H1 (cell line): ENCODE measurements around the gene ORMDL3.
"Not testable (repeated sequence)": the region's sequence is repeated elsewhere in the genome, so short reads cannot be mapped to it uniquely, and the experiment has no call there.

Experiments
- ASH2L ChIP-seq: fragments of 200-600, 300-600 bp; sonication (generic); IDR thresholded peaks from one replicate; pipeline ENCODE4 v1.7.1; 2017; ENCODE audit warnings: low read length
- CEBPB ChIP-seq: IDR thresholded peaks from 2 replicates; pipeline ENCODE4 v1.6.1; 2012; ENCODE audit warnings: low read depth, low read length
- EP300 ChIP-seq, 2 experiments: IDR thresholded peaks; 1 replicate in 1 of 2; 2 replicates in 1 of 2; pipeline ENCODE4 v1.6.1; 2011 to 2012; ENCODE audit warnings: low read depth in 2 of 2, low read length in 2 of 2, mild to moderate bottlenecking in 2 of 2, borderline replicate concordance in 1 of 2, inconsistent platforms in 1 of 2, moderate library complexity in 1 of 2
- GTF2F1 ChIP-seq: IDR thresholded peaks from 2 replicates; pipeline ENCODE4 v1.6.1; 2012; ENCODE audit warnings: low read depth, low read length, improper control_type of control experiment, borderline replicate concordance
- HDAC2 ChIP-seq, 2 experiments: fragments of 300-600 bp in 1 of 2; sonication (generic) in 1 of 2; IDR thresholded peaks; 2 replicates each; pipeline ENCODE4 v1.6.1; 2011 to 2012; ENCODE audit warnings: low read depth in 2 of 2, low read length in 2 of 2, mild to moderate bottlenecking in 2 of 2, moderate library complexity in 2 of 2, borderline replicate concordance in 1 of 2, inconsistent platforms in 1 of 2
- HDAC6 ChIP-seq: IDR thresholded peaks from one replicate; pipeline ENCODE4 v1.7.1; 2012; ENCODE audit warnings: low read depth, mild to moderate bottlenecking, inconsistent platforms, low read length, moderate library complexity
- JUN ChIP-seq: IDR thresholded peaks from 2 replicates; pipeline ENCODE4 v1.6.1; 2011; ENCODE audit warnings: low read depth, mild to moderate bottlenecking, improper control_type of control experiment, low read length
- POLR2A ChIP-seq, 2 experiments: IDR thresholded peaks; 1 replicate in 1 of 2; 2 replicates in 1 of 2; pipeline ENCODE4 v1.6.1; 2011; ENCODE audit warnings: low read depth in 2 of 2, low read length in 2 of 2, mild to moderate bottlenecking in 2 of 2; ENCODE audit errors: control extremely low read depth in 1 of 2
- POLR2AphosphoS5 ChIP-seq: IDR thresholded peaks from 2 replicates; pipeline ENCODE4 v1.6.1; 2011; ENCODE audit warnings: low read depth, low read length
- SAP30 ChIP-seq: fragments of 300-600 bp; sonication (generic); IDR thresholded peaks from 2 replicates; pipeline ENCODE4 v1.7.1; 2012; ENCODE audit warnings: low read length, moderate library complexity, mild to moderate bottlenecking, inconsistent platforms; ENCODE audit not compliant: insufficient read depth, insufficient replicate concordance
- SP1 ChIP-seq: IDR thresholded peaks from 2 replicates; pipeline ENCODE4 v1.6.1; 2011; ENCODE audit warnings: low read depth, low read length
- TCF12 ChIP-seq: IDR thresholded peaks from 2 replicates; pipeline ENCODE4 v1.6.1; 2011; ENCODE audit warnings: low read depth, mild to moderate bottlenecking, low read length
- TF ChIP-seq, protein P1 (sequence below), 3 experiments: IDR thresholded peaks; 1 replicate in 2 of 3; 2 replicates in 1 of 3; pipeline versions ENCODE4 v1.5.1 to v1.6.1; 2011; ENCODE audit warnings: low read length in 3 of 3, mild to moderate bottlenecking in 3 of 3, inconsistent platforms in 2 of 3, low read depth in 1 of 3, moderate library complexity in 1 of 3; ENCODE audit not compliant: insufficient read depth in 1 of 3; ENCODE audit errors: control extremely low read depth in 1 of 3

- not testable (repeated sequence) for TF ChIP-seq EP300 (IDR thresholded peaks at IDR 0.05; ENCODE audit: borderline replicate concordance in 1 of 2, low read depth in 2 of 2, low read length in 2 of 2); HDAC2 (IDR thresholded peaks at IDR 0.05; ENCODE audit: borderline replicate concordance in 1 of 2, low read depth in 2 of 2, low read length in 2 of 2); HDAC6; POLR2A (IDR thresholded peaks at IDR 0.05; ENCODE audit: control extremely low read depth in 1 of 2, low read depth in 2 of 2, low read length in 2 of 2); ASH2L; POLR2AphosphoS5; TCF12; SP1; GTF2F1; SAP30; JUN; CEBPB
- TF ChIP-seq, protein P1, sequence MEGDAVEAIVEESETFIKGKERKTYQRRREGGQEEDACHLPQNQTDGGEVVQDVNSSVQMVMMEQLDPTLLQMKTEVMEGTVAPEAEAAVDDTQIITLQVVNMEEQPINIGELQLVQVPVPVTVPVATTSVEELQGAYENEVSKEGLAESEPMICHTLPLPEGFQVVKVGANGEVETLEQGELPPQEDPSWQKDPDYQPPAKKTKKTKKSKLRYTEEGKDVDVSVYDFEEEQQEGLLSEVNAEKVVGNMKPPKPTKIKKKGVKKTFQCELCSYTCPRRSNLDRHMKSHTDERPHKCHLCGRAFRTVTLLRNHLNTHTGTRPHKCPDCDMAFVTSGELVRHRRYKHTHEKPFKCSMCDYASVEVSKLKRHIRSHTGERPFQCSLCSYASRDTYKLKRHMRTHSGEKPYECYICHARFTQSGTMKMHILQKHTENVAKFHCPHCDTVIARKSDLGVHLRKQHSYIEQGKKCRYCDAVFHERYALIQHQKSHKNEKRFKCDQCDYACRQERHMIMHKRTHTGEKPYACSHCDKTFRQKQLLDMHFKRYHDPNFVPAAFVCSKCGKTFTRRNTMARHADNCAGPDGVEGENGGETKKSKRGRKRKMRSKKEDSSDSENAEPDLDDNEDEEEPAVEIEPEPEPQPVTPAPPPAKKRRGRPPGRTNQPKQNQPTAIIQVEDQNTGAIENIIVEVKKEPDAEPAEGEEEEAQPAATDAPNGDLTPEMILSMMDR (IDR thresholded peaks at IDR 0.05; ENCODE audit: control extremely low read depth in 1 of 3, insufficient read depth in 1 of 3, low read depth in 1 of 3, low read length in 3 of 3): not testable (repeated sequence)
Observed at GRCh38 chr17:39902027-39902426, 25.4 kb downstream of the ORMDL3 start.
